ENCODE measurements around the gene CYP11A1. TPM values are rescaled to one million over a fixed set of nuclear protein-coding genes. Genes with fewer than 3 reads are reported as not detected.

Gene CYP11A1
- total RNA-seq, 1 donor from 2014 or later, result 0.80 TPM

DNA sequence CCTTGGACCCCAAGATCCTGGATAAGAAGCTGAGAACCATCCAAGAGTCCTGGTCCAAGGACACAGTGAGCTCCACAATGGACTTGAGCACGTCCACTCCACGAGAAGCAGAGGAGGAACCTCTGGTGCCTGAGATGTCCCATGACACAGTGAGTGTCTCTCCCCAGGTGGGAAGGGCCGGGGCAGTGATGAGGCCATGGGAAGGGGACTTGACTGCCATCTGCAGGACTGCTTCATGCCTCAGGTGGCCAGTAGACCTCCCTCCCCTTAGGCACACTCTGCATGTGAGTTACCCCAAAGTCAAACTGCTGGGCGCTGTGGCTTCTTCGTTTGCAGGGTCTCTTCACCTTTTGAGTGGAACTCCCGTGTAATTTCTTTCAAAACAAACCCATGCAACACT is 71.6 kb downstream of the CYP11A1 start:
- Mint-ChIP-seq H3K9me3 (peaks cover 5% of the 10 kb centered on the region), H3K27ac (no peak overlapping the region), H3K4me3 (no peak overlapping the region), H3K36me3 (no peaks in the 10 kb centered on the region), H3K4me1 (ENCODE audit: unreplicated experiment) (peaks cover 20% of the 10 kb centered on the region), H3K27me3 (peaks cover 55% of the 10 kb centered on the region)
- TF ChIP-seq CTCF (conservative IDR thresholded peaks at IDR 0.05), result no peak
- no peak for DNase-seq (ENCODE audit: extremely low spot score, unreplicated experiment)

DNA sequence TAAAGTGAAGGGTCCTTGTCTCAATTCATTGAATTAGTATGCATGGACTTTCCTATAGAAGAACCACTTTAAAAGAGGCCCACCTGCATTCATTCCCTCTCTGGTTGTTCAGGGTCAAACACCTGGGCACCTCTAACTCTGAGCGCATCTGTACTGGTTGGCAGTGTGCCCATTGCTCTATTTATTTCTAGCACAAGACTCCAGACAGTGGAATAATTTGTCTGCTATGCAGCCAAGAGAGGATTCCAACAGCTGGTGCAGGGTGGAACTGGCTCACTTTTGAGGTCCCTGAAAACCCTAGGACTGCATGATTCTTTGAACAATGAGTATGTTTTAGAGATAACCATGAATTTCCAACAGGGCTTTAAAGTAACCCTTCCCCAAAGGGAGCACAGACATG is 73.4 kb downstream of the CYP11A1 start:
- no peak overlapping the region for H3K27ac Mint-ChIP-seq
- peaks cover 50% of the 10 kb centered on the region for H3K27me3 Mint-ChIP-seq
- DNase-seq (ENCODE audit: extremely low spot score, unreplicated experiment), result no peak
- H3K4me3 Mint-ChIP-seq, result no peak overlapping the region
- H3K36me3 Mint-ChIP-seq, result no peaks in the 10 kb centered on the region
- peaks cover 5% of the 10 kb centered on the region for H3K9me3 Mint-ChIP-seq
- TF ChIP-seq CTCF (conservative IDR thresholded peaks at IDR 0.05), result no peak
- peaks cover 21% of the 10 kb centered on the region for H3K4me1 Mint-ChIP-seq (ENCODE audit: unreplicated experiment)

- Mint-ChIP-seq H3K27me3 (peaks cover 57% of the 10 kb centered on the region), H3K4me1 (ENCODE audit: unreplicated experiment) (peaks cover 20% of the 10 kb centered on the region)
Measured at GRCh38 chr15:74293021-74293810, 74.2 kb downstream of the CYP11A1 start.

DNA sequence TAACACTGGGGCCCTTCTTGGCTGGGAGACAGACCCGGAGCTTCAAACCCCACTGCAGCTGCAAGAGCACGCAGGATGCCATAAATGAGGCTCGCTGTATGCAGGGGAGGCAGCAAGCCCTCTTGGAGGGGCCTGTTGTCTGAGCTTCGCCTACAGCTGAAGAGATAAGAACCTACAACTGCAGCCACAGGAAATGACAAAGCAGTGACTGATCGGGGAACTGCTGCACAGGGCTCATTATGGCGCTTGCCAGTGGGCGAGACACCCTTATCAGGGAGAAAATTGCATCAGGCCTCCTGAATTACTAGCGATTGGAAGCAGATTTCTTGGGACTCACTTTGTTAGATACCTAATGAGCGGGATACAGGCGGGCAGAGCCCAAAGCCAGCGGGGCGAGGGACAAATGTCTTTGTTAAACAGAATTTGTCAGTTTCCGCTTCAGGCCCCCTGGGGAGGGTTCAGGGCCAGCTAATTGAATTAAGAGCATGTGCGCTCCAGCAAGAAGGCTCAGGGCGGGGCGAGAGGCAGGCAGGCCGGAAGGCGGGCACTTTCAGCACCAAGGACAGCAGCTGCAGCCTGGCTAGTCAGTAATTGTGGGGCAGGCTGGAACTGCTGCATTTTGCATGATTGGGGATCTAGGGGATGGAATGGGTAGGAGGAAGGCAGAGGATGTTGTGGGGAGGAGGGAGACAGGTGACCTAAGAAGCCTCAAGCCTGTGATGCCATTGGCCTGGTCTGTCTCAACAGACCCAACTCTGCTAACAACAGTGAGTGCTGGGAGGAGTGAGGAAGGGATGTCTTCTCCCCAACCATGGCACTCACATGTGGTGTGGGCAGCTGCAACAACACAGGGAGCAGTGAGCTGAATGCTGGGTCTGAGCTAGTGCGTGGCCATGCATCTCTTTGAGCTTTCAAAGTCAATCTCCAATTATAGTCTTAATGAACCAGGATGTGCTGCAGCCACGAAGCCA is 76.1 kb downstream of the CYP11A1 start:
- Mint-ChIP-seq H3K4me1 (ENCODE audit: unreplicated experiment) (peaks cover 16% of the 10 kb centered on the region), H3K27ac (peak overlapping the region; percentile 32), H3K27me3 (peaks cover 55% of the 10 kb centered on the region), H3K4me3 (peak overlapping the region; percentile 20), H3K9me3 (peaks cover 5% of the 10 kb centered on the region), H3K36me3 (no peaks in the 10 kb centered on the region)
- TF ChIP-seq CTCF (conservative IDR thresholded peaks at IDR 0.05), result no peak
- DNase-seq (ENCODE audit: extremely low spot score, unreplicated experiment), result peak; percentile 92

More at GRCh38 chr15:74293021-74293810, 74.2 kb downstream of the CYP11A1 start:
- no peak overlapping the region for H3K27ac Mint-ChIP-seq
- peaks cover 5% of the 10 kb centered on the region for H3K9me3 Mint-ChIP-seq
- no peak for DNase-seq (ENCODE audit: extremely low spot score, unreplicated experiment)
- TF ChIP-seq CTCF (conservative IDR thresholded peaks at IDR 0.05), result no peak
- no peaks in the 10 kb centered on the region for H3K36me3 Mint-ChIP-seq
- no peak overlapping the region for H3K4me3 Mint-ChIP-seq

- TF ChIP-seq CTCF (conservative IDR thresholded peaks at IDR 0.05), result no peak
- Mint-ChIP-seq H3K4me3 (no peak overlapping the region), H3K27ac (no peak overlapping the region), H3K4me1 (ENCODE audit: unreplicated experiment) (peaks cover 16% of the 10 kb centered on the region), H3K27me3 (peaks cover 57% of the 10 kb centered on the region), H3K36me3 (no peaks in the 10 kb centered on the region), H3K9me3 (peaks cover 5% of the 10 kb centered on the region)
- no peak for DNase-seq (ENCODE audit: extremely low spot score, unreplicated experiment)
Measured at GRCh38 chr15:74290645-74291044, 76.8 kb downstream of the CYP11A1 start.
